DMS 273 (cell line): Measurements from ENCODE around the gene ASS1.

Source experiments
- DNase-seq: peaks from one replicate; lab custom pipeline; 2025; ENCODE audit not compliant: unreplicated experiment; lab: John Stamatoyannopoulos, UW

The ASS1 gene

GRCh38 chr9:130452835-130453234 is 8.1 kb downstream of the ASS1 start:
- no peak for DNase-seq

DNA sequence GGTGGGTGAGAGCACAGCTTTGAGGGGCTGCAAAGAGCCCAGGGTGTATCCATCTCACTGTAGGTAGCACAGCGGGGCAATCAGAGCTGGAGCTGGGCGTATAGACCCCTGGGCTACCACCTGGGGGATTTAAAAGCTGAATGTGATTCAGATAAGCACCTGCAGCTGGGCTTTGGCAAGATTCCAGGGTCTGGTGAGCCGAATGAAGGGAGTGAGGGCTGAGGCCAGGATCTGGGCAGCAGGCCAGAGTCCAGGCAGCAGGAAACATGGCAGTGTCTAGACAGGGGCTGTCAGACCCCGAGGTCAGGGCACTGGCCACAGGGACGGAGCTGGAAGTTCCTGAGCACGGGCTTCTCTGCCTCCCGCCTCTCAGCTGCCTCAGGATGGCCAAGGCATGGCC is 8.7 kb downstream of the ASS1 start:
- peak; percentile 67 for DNase-seq

- no peak for DNase-seq
Observed at GRCh38 chr9:130454096-130454811, 9.5 kb downstream of the ASS1 start.

GRCh38 chr9:130454812-130455325 is 10.1 kb downstream of the ASS1 start:
- no peak for DNase-seq

GRCh38 chr9:130458027-130458803 is 13.5 kb downstream of the ASS1 start:
- DNase-seq: no peak

- no peak for DNase-seq
Observed at GRCh38 chr9:130458804-130459067, 14.0 kb downstream of the ASS1 start.

GRCh38 chr9:130459151-130459550 is 14.4 kb downstream of the ASS1 start:
- no peak for DNase-seq

GRCh38 chr9:130459941-130460669 is 15.3 kb downstream of the ASS1 start:
- DNase-seq: no peak

DNA sequence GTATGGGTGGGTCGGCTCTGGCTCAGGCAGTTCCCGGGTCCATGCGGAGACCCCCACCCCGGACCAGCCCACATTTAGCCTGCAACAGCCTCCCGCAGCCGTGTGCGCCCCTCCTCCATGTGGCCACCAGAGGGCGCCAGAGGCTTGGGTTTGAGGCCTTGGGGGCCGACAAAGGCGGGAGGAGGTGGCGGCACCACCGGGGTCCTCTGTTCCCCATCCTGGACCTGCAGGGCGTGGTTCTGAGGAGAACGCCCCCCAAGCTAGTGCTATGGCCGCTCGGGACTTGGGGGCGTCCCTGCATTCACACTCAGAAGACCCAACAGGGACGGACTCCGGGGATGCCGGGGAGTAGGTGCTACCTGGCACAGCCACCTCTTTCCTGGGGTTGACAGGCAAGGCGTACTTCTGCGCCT is 16.5 kb downstream of the ASS1 start:
- peak; percentile 90 for DNase-seq

DNA sequence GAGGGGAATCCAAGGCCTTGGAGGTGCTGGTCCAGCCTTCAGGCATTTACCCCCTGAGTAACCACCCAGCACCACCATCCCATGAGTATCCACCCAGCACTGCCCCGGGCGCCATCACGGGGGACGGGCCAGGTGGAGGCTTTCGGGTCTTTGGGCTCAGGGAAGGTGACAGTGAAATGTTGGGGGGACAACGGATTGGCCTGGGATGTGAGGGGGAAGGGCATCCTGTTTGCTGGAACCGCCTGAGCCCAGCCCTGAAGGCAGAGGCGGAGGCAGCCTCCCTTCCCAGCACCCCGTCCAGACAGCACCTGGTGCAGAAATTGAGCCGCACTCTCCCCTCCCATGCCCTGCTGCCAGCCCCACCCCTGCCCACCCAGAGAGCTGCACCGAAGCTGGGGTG is 17.0 kb downstream of the ASS1 start:
- no peak for DNase-seq

DNA sequence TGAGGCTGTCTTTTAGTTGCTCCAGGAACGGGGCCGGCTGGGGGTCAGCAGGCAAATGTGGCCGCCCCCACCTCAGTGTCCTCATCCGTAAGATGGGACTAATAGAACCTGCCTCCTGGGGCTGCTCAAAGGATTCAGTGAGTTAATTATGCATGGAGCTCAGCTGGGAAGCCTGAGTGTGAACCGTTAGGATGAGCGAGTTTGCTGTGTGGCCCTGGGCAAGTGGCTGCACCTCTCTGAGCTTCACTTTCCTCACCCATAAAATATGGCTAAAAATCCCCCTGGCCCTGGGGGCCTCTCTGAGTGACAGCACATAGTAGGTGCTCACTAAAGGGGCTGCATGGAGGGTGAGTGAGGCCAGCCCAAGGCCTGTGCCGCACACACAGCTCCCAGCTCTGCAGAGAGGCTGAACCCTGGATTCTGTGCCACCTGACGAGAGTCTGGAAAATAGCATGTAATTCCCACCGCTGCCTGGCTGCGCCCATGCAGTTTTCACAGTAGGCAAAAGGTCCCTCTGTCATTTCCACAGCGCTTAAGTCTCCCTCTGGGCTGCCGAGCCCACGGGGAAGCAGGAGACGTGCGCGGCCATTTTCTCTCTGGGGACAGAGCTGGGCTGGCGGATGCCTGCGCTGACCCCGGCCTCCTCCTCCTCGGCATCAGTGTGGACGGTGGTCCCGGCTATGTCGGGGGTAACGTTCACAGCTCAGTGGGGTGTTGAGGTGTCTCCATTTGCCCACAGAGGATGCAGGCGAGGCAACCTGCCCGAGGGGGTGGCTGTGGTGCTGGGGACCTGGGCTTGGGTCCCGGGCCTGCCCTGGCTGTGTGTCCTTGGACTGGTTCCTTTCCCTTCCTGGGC is 18.2 kb downstream of the ASS1 start:
- DNase-seq: no peak

GRCh38 chr9:130463763-130464745 is 19.3 kb downstream of the ASS1 start:
- DNase-seq: no peak

- peak; percentile 68 for DNase-seq
Observed at GRCh38 chr9:130465383-130466096, 20.8 kb downstream of the ASS1 start.

- DNase-seq: peak; percentile 66
Observed at GRCh38 chr9:130466537-130467217, 21.9 kb downstream of the ASS1 start.

DNA sequence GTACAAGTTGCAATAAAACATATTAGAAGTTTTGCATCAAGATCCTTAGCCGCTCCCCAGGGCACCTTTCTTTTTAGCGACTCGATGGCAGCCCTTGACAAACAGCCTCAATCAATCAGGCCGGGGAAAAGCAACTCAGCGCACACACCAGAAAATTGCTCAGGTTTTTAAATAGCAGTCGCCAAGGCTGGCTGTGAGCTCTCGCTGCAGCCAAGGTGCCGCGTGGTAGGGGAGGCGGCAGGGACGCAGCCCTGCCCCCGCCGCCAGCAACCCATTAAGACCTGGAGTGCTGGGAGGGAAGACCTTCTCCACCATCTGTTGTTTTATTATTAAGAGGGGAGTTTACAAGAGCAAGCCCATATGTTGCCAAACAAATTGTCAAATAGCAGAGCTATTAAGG is 22.6 kb downstream of the ASS1 start:
- peak; percentile 98 for DNase-seq

GRCh38 chr9:130468566-130468965 is 23.8 kb downstream of the ASS1 start:
- DNase-seq: no peak

DNA sequence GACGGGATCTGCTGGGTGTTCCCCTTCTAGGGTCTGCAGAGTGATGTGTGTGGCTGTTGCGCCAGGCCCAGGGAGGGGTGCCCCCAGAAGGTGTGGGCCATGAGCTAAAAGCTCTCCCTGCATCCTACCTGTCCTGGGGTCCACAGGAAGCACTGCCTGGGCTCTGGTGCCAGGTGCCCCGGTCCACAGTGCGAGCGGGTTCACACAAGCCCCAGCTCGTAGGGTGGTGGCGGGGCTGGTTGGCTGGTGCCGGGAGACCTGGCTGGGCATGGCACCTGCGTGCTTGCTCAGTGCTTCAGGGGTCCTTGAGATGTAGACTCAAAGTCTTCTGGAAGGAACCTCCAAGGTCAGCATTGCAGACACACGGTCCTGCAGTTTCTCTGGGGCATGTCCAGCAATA is 25.5 kb downstream of the ASS1 start:
- DNase-seq: no peak

GRCh38 chr9:130470950-130471349 is 26.2 kb downstream of the ASS1 start:
- DNase-seq: no peak
